Dedifferentiated amniotic fluid mesenchymal stem cell (primary cell): ENCODE data around the gene DCST2.

ENCODE experiments used
- DNase-seq: peaks from one replicate; pipeline ENCODE4 v3.0.0-alpha.2; 2016; ENCODE audit errors: extremely low spot score

Gene DCST2

GRCh38 chr1:155010211-155010918 lies 23.2 kb downstream of the DCST2 start:
- no peak for DNase-seq

- DNase-seq = no peak
These were observed 23.8 kb downstream of the DCST2 start for GRCh38 chr1:155009742-155010141.

GRCh38 chr1:155009221-155009711 lies 24.3 kb downstream of the DCST2 start:
- no peak for DNase-seq

DNA sequence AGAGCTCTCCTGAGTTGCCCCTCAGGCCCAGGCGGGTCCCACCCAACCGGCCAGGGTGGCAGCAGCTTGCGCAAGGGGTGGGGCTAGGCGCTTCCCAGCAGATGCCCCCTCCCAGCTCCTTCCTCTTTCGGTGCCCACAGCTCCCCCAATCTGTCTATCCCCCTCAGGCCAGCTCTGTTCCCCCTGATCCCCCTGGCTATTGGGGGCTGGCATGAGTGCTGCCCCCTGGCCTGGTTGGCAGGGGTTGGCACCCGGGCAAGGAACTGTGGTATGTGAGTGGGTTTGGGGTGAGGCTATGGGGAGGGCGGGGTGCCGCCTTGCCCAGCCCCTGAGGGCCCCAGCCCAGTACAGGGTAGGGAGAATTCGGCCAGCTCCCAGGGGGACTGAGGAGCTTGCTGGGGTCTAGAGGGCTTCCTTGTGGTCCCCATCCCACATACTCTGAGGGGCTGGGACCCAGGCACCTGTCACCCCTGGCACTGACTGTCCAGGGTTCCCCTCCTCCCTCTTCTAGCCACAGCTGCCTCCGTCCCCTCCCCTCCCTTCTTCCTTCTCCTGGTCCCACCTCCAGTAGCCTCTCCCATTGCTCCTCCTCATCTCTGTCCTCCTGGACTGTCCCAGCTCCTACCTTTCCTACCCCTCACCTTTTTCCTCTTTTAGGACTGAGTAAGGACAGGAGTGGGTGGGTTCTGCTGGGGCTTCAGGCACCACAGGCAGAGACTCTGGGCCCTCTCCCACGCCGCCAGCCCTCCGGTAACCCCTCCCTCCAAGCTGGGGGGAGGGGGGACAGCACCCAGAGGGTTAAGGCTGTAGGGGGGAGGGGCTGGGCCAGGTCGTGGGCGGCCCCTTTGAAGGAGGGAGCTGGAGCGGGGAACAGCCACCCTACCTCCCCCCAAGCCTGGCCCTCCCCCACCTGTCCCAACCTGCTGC lies 25.3 kb downstream of the DCST2 start:
- DNase-seq = no peak

- DNase-seq = no peak
These were observed 26.2 kb downstream of the DCST2 start for GRCh38 chr1:155007251-155007828.

DNA sequence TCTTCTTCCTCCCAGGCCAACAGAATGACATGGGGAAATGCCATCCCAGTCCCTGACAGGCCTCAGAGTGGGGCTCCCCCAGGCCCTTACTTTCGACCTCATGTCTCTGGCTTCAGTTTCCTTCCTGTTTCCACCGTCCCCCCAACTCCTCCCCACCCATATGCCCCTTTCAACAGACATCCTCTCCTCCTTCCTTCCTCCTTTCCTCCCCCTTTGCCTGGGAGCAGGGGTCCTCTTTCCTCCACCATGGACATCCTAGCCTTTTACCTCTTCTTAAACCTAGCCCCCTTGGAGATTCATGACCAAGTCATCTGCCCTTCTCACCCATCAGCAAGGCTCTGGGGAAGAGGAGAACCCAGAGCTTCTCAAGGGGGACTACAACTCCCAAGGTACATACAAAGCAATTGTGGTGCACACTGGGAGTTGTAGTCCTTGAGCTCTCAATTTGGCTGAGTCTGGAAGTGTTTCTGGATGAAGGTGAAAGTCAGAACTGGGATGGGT lies 26.9 kb downstream of the DCST2 start:
- DNase-seq = no peak

DNA sequence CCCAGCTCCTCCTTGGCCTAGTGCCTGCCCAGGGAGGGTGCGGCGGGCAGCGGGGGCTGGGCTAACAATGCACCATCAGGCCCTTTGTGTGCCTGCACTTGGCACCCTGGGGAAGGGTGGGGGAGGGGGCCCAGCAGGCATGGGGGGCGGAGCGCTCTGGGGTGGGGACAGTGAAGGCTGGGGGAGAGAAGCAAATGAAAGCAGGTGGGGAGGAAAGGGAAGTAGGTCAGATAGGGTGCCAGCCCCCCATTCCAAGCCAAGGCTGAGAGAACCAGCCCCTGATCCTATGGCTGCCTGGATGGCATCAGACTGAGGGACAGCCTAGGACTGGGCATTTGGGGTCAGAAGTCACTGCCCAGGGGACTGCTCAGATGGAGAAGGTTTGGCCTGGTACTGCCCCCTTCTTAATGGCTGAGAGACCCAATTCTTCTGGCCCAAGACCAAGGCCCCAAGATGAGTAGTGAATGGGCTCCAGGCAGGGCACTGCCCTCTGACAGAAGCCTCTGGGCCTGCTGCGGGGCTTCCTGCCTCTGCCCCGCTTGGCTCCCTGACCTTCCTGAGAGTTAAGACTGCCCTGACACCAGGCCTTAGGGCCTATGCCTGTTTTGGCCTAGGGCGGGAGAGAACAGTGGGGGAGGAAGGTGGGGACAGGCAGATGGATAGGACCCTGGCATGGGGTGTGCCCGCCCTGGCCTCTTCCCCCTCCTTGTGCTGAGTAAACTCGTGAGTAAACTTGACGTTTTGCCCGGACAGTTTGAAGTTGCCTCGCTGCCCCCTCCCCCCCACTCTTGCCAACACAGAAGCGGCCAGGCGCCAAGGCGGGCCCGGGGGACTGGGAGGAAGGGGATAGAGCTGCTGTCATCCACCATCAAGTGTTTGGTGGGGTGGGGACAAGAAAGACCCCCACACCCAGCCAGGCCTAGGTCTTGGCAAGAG lies 28.2 kb downstream of the DCST2 start:
- no peak for DNase-seq

GRCh38 chr1:155004352-155005075 lies 29.1 kb downstream of the DCST2 start:
- no peak for DNase-seq

DNA sequence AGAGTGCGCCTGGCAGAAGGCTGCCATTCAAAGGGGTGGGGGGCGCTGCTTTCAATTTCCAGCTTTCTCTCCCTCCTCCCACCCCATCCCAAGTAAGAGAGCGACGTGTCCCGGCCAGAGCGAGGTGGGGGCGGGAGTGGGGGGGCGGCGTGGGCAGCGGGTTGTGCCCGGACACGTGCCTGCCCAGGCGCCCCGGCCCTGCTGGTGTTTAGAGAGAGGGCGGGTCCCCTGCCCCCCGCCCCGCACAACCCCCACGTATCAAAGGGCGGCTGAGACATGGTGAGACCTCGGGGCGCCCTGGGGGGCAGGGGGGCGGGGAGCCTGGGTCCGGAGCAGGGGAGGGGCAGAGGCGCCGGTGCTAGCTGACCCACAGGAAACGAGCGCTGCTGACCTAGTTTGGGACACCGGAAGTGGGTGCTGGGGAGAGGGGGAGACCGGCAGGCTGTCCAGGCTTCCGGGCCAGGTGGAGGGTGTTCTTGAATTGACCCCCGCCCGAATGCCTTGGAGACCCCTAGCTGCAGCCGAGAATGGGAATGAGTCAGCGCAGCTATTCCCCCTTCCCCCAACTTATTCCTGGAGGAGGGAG lies 29.7 kb downstream of the DCST2 start:
- no peak for DNase-seq

DNA sequence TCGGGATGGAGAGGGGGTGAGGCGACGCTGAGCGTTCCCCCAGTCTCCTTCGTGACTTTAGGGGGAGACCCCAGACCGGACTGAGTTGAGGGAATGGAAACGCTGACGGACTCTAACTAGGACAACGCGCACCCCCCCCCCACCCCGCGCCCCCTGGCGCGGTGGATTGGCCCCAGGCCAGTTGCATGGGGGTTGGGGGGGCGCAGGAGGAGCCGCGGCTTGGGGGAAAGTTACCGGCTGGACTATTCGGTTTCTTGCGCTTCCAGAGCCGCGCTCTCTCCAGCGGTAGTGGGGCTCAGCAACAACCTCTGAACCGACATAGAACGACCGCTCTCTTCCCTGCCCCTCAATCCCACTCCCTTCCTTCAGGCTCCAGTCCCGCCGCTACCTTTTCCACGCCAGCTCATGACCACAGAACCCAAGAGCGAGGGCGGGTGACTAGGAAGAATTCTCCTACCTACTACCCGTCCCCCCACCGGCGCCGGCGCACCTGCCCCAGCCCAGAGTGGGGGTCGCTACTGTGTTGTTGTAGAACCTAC lies 30.3 kb downstream of the DCST2 start:
- no peak for DNase-seq

DNA sequence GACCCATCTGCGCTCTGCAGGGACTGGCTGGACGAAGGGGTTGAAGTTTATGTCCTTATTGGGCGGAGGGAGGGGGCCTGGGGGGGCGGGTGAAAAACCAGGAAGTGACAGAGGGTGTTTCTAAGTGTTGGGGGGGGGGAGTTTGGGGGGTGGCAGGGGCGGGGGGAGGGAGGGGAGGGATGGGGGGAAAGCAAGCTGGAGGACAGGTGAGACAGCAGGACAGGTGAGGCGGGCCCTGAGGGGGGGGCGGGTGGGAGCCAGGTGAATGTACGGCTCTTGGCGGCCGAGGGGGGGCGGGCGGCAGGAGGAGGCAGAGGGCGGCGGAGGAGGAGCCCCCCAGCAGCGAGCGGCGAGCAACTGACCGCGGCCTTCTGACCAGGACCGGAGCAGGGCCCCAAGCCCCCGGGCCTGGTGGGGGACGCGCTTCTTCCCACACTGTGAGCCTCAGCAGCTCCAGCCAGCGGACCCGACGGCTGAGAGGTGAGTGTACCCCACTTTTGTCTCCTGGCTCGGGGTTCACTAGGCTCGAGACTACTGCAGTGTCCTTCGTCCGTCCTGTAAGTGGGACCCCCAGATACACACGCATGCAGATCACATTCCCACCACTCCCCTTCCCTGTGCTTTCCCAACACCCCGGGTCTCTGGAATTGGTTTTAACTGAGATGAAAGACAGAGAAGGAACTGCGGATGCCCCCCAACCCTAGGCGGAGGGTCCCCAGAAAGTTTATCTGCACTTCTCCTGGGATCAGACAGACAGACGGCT lies 30.9 kb downstream of the DCST2 start, which contains the start of gene ZBTB7B:
Gene ZBTB7B, plus strand, starts transcription at position 339 of the 763 bp plus-strand sequence. CDS start 11,859 bp downstream, outside the sequence.
- no peak for DNase-seq

DNA sequence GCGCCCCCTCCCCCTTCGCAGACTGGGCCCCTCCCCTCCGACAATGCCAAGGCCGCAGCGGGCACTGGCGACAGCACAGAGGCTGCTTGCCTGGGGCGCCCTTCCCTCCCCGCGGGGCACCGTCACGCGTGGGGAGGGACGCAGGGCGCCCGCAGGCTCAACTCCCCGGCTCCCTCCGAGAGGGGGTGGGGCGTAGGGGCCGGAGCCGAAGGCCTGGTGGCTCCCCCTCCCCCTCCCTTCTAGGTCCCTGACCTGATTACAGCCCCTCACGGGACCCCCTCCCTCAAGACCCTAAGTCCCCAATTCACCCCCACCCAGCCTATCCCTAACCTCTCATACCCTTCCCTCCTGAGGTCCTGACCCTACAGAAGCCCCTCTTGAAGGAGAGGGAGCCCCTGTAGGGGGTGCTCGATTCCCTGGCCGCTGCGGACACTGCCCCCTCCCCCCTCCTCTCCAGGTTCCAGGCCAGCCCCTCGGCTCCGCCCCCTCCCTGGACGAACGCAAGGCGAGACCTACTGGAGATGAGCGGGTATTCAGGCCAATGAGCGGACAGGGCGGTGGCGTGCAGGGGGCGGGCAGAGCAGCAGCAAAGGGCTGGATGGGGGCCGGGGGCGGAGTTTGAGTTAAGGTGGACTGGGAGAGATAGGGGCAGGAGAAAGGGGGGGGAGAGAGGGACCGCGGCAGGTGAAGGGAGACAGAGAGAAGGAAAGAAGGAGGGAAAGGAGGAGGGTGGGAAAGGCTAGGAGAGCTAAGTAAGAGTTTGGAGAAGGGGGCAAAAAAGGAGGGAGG lies 31.7 kb downstream of the DCST2 start:
- DNase-seq = peak; percentile 99

DNA sequence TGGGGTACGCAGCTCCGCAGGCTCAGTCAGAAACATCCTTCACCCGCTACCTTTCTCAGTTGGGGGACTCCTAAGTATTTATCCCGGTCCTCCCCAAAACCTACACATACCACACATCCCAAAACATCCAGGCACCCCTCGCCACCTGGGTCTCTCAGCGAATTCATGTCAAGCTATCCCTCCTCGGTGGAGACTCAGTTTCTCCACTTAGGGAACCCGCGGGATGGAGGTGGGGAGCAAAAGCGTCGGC lies 32.2 kb downstream of the DCST2 start:
- DNase-seq = no peak

DNA sequence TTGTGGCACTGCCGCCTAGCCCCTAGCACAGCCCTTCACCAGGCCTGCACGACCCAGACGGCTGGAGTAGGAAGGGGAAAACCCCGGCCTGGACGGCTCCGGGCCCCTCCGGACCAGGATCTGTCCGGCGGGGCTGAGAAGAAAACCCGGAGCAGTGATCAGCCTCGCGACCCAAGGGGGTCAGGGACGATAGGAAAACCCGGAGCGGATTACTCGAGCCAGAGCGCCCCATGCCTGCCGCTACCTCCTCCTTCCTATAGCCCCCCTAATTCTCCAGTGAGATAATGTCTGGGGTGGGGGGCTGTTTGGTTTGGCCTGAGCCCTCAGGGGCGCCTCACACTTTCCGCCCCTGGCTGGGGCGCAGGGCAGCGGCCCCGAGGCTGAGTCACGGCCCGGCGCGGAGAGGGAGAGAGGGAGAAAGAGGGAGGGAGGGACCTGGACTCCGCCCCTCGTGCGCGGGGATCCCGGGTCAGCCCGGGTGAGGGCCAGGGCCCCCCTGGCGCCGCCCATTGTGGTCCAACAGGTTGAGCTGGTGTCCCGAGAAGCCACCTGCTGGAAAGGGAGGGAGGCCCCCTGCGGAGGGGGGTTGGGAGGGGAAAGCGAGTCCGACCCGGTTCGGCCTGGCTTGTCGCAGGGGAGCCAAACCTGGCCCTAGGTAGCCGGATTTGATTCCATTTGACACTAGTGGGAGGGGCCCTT lies 32.7 kb downstream of the DCST2 start:
- DNase-seq = peak; percentile 70

- no peak for DNase-seq
These were observed 33.2 kb downstream of the DCST2 start for GRCh38 chr1:155000411-155000725.

GRCh38 chr1:154999571-155000410 lies 33.8 kb downstream of the DCST2 start:
- no peak for DNase-seq
